Activated CD4-positive, alpha-beta T cell treated with anti-CD3 and anti-CD28 coated beads, Interleukin-2, amount 10 ng/mL, durations not matched to agents 7 days and 5 days (primary cell): ENCODE data around the gene NAGA. TPM values are rescaled to one million over a fixed set of nuclear protein-coding genes. Genes with fewer than 3 reads are reported as not detected.

Experiments used
- CTCF ChIA-PET: fragments of 350-600 bp; sonication (Branson Sonifier 250); formaldehyde crosslinking; loops from one replicate; lab custom pipeline; 2021; ENCODE audit warnings: antibody characterized with exemption; lab: Charles Lee
- POLR2A ChIA-PET: fragments of 350-600 bp; sonication (Branson Sonifier 250); formaldehyde crosslinking; loops from one replicate; lab custom pipeline; 2021; ENCODE audit warnings: antibody characterized with exemption; lab: Charles Lee
- DNase-seq: peaks from one replicate; pipeline ENCODE4 v3.0.0-alpha.2; 2020
- H3K27ac Mint-ChIP-seq: one replicate; pipeline ENCODE4 v1.8.0; 2021; ENCODE audit warnings: mild to moderate bottlenecking, moderate library complexity, mixed read lengths
- H3K27me3 Mint-ChIP-seq: one replicate; pipeline ENCODE4 v1.8.0; 2021; ENCODE audit warnings: mixed read lengths
- H3K36me3 Mint-ChIP-seq: one replicate; pipeline ENCODE4 v1.8.0; 2021; ENCODE audit warnings: low read depth, mixed read lengths
- H3K4me1 Mint-ChIP-seq: one replicate; pipeline ENCODE4 v1.8.0; 2021; ENCODE audit warnings: mixed read lengths
- H3K4me3 Mint-ChIP-seq: one replicate; pipeline ENCODE4 v1.8.0; 2021; ENCODE audit warnings: mild to moderate bottlenecking, moderate library complexity, mixed read lengths
- H3K9me3 Mint-ChIP-seq: one replicate; pipeline ENCODE4 v1.8.0; 2021; ENCODE audit warnings: mixed read lengths
- total RNA-seq, 2 experiments: library from RNA; stranded (reverse); gene quantifications; one replicate each; pipeline ENCODE4 v1.2.3, GENCODE V29; 2021

The NAGA gene
- total RNA-seq, 2 experiments from 2014 or later = 22.4 to 23.0 TPM

DNA sequence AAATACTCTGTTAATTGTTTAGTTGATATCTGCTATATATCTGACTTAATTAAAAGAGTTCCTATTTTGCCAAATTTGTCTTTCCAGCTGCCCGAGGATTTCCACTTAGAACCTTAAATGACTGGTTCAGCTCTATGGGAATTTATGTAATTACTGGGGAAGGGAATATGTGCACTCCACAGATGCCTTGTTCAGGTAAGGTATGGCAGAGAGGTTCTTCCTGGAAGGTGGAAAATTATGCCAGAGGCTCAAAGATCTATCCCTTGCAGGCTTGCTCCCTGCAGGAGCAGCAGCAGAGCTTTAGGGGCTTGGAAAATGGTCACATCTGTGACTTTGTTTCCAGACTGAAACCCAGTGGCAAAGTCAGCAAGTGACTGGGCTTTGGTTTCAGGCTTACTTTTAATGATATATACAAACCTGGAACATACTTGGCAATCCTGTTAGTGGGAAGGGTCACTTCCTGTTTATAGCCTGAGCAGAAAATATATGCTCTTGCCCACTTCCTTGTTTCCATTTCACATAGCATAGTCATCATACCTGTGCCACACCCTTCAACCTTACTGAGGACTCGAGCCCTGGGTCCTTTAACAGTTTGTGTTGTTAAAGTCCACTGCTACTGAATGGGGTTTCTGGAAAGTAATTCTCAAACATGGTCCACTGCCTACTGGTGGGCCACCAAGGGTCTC is 48.3 kb downstream of the NAGA start:
- Mint-ChIP-seq H3K9me3 (peaks cover 11% of the 10 kb centered on the region), H3K27ac (peak overlapping the region; percentile 89), H3K4me1 (peaks cover 21% of the 10 kb centered on the region), H3K4me3 (peak overlapping the region; percentile 20), H3K27me3 (peaks cover 4% of the 10 kb centered on the region), H3K36me3 (peaks cover 14% of the 10 kb centered on the region)
- ChIA-PET POLR2A (no interaction called here), CTCF (interaction anchor here (0.7 to 1.4 kb wide), 4 partner anchors 8 to 260 kb away, joined by 3 to 4 read pairs (median 3); no protein-coding TSS in a partner anchor)
- DNase-seq = peak; percentile 18

DNA sequence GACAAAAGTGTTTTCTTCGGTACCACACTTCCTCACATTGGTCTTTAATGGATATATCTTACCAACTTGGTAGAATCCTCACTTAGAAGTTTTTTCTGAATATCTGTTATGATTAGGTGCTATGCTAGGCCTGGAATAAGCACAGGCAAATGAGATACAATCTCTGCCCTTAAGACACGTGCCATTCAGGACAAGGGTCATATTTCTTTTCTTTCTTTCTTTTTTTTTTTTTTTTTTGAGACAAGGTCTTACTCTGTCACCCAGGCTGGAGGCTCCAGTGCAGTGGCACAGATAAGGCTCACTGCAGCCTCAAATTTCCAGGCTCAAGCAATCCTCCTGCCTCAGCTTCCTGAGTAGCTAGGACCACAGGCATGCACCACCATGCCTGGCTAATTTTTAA is 49.0 kb downstream of the NAGA start:
- ChIA-PET POLR2A (no interaction called here), CTCF (interaction anchor here (0.9 to 1.4 kb wide), 3 partner anchors 9 to 22 kb away, joined by 3 to 4 read pairs (median 3); no protein-coding TSS in a partner anchor)
- Mint-ChIP-seq H3K9me3 (peaks cover 11% of the 10 kb centered on the region), H3K4me1 (peaks cover 21% of the 10 kb centered on the region), H3K36me3 (peaks cover 14% of the 10 kb centered on the region), H3K27me3 (peaks cover 9% of the 10 kb centered on the region), H3K4me3 (no peak overlapping the region), H3K27ac (peak overlapping the region; percentile 6)
- no peak for DNase-seq

DNA sequence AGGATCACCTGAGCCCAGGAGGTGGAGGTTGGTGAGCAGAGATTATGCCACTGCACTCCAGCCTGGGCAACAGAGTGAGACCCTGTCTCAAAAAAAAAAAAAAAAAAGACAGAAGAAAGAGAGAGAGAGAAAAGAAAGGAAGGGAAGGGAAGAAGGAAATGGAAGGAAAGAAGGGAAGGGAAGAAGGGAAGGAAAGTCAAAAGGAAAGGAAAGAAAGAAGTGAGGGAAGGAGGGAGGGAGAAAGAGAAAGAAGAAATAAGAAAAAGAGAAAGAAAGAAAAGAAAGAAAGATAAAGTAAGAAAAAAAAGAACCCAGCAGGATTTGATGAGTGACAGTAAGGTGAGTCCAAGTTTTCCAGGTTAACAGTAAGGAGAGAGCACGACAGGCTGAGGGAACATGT is 52.4 kb downstream of the NAGA start:
- ChIA-PET POLR2A (no interaction called here), CTCF (no interaction called here)
- H3K4me1 Mint-ChIP-seq = peaks cover 14% of the 10 kb centered on the region

DNA sequence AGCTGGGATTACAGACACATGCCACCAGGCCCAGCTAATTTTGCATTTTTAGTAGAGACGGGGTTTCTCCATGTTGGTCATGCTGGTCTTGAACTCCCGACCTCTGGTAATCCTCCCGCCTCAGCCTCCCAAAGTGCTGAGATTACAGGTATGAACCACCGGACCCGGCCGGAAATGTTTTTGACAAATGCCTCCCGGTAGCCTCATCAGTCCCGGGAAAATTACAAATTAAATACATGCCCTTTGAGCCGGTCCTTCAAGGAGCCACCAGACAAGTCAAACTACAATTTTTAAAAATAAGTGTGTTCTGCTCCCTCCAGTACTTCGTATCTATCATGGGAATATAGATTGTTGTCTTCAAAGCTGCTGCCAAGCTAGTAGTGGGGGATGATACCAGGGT is 54.5 kb downstream of the NAGA start:
- Mint-ChIP-seq H3K4me3 (no peak overlapping the region), H3K27ac (no peak overlapping the region), H3K4me1 (no peaks in the 10 kb centered on the region), H3K9me3 (peaks cover 7% of the 10 kb centered on the region), H3K36me3 (no peaks in the 10 kb centered on the region), H3K27me3 (peaks cover 18% of the 10 kb centered on the region)
- POLR2A ChIA-PET = no interaction called here
- CTCF ChIA-PET = interaction anchor here (0.6 to 1.2 kb wide), 3 partner anchors 15 to 158 kb away, joined by 3 read pairs; no protein-coding TSS in a partner anchor
- no peak for DNase-seq

More for the DNA sequence above, 52.4 kb downstream of the NAGA start:
- Mint-ChIP-seq H3K36me3 (peaks cover 8% of the 10 kb centered on the region), H3K27me3 (peaks cover 16% of the 10 kb centered on the region), H3K27ac (no peak overlapping the region), H3K4me3 (no peak overlapping the region), H3K9me3 (peaks cover 7% of the 10 kb centered on the region)
- no peak for DNase-seq

DNA sequence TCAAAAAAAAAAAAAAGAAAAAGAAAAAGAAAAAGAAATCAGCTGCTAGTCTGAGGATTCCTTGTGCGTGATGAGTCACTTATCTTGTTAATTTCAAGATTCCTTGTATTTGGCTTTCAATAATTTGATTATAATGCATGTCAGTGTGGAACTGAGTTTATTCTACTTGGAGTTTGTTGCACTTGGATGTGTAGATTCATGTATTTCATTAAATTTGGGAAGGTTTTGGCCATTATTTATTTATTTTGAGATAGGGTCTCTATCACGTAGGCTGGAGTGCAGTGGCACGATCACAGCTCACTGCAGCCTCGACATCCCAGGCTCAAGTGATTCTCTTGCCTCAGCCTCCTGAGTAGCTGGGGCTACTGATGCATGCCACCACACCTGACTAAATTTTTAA is 57.2 kb downstream of the NAGA start:
- Mint-ChIP-seq H3K36me3 (peaks cover 3% of the 10 kb centered on the region), H3K9me3 (peaks cover 18% of the 10 kb centered on the region), H3K4me1 (no peaks in the 10 kb centered on the region), H3K27me3 (peaks cover 25% of the 10 kb centered on the region), H3K27ac (no peak overlapping the region), H3K4me3 (no peak overlapping the region)
- ChIA-PET CTCF (interaction anchor here (0.6 to 0.7 kb wide), 3 partner anchors 12 to 1637 kb away, joined by 3 to 4 read pairs (median 3); no protein-coding TSS in a partner anchor), POLR2A (no interaction called here)
- no peak for DNase-seq

DNA sequence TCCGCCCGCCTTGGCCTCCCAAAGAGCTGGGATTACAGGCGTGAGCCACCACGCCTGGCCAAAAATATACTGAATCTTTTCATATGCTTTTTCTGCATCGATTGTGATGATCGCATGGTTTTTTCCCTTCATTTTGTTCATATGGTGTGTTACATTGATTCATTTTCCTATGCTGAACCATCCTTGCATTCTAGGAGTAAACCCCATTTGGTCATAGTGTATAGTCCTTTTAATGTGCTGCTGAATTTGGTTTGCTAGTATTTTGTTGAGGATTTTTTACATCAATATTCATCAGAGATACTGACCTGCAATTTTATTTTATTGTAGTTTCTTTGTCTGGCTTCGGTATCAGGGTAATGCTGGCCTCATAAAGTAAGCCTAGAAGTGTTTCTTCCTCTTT is 59.8 kb downstream of the NAGA start:
- ChIA-PET CTCF (no interaction called here), POLR2A (no interaction called here)
- DNase-seq = no peak
- peaks cover 21% of the 10 kb centered on the region for H3K27me3 Mint-ChIP-seq
- peaks cover 18% of the 10 kb centered on the region for H3K9me3 Mint-ChIP-seq
- H3K36me3 Mint-ChIP-seq = peaks cover 3% of the 10 kb centered on the region
- H3K4me1 Mint-ChIP-seq = no peaks in the 10 kb centered on the region
- H3K4me3 Mint-ChIP-seq = no peak overlapping the region
- no peak overlapping the region for H3K27ac Mint-ChIP-seq

Other genes with a start within 250 kb of the NAGA start
- gene SREBF2, start 237.7 kb downstream of the NAGA start, total RNA-seq = 10 to 100 TPM; 92.4 to 95.7 TPM
- not detected for gene SHISA8, start 155.7 kb downstream of the NAGA start, total RNA-seq
- 1 to 10 TPM; 1.3 to 1.7 TPM for gene TNFRSF13C, start 144.0 kb downstream of the NAGA start, total RNA-seq
- 10 to 100 TPM; 76.6 to 92.0 TPM for gene CENPM, start 123.7 kb downstream of the NAGA start, total RNA-seq
- 1 to 10 TPM; 1.4 to 1.6 TPM for gene SEPTIN3, start 101.4 kb downstream of the NAGA start, total RNA-seq
- 1 to 10 TPM; 1.5 to 1.6 TPM for gene WBP2NL, start 72.0 kb downstream of the NAGA start, total RNA-seq
- gene PHETA2, start 3.4 kb upstream of the NAGA start, total RNA-seq = 1 to 10 TPM; 1.8 to 2.6 TPM
- gene SMDT1, start 8.9 kb upstream of the NAGA start, total RNA-seq = 10 to 100 TPM; 62.4 to 95.6 TPM
- 10 to 100 TPM; 85.9 to 89.8 TPM for gene NDUFA6, start 20.0 kb upstream of the NAGA start, total RNA-seq
- 1 to 10 TPM; 5.0 to 6.6 TPM for gene CYP2D6, start 60.0 kb upstream of the NAGA start, total RNA-seq
- 10 to 100 TPM; 82.1 to 87.1 TPM for gene TCF20, start 199.8 kb upstream of the NAGA start, total RNA-seq